Thyroid gland (tissue), 4 donors: Measurements from ENCODE around the gene PELI2. TPM values are rescaled to one million over a fixed set of nuclear protein-coding genes. Genes with fewer than 3 reads are reported as not detected.

ENCODE experiments used
- DNase-seq, 2 donors: peaks; one replicate each; pipeline ENCODE4 v3.0.0-alpha.2; 2019
- H3K27ac ChIP-seq, 3 donors: fragments of 200-600 bp; sonication (generic); 1 replicate in 2 of 3; 2 replicates in 1 of 3; pipeline ENCODE4 v1.5.1; 2016 to 2019; ENCODE audit warnings: mild to moderate bottlenecking in 1 of 3, moderate library complexity in 1 of 3
- H3K27me3 ChIP-seq: fragments of 200-600 bp; sonication (generic); one replicate; pipeline ENCODE4 v1.5.1; 2019
- H3K36me3 ChIP-seq, 2 donors: fragments of 200-600 bp; sonication (generic); one replicate each; pipeline ENCODE4 v1.5.1; 2016 to 2019
- H3K4me1 ChIP-seq, 2 donors: fragments of 200-600 bp; sonication (generic); one replicate each; pipeline ENCODE4 v1.5.1; 2017 to 2019
- H3K4me3 ChIP-seq, 3 donors: fragments of 200-600 bp; sonication (generic); replicated peaks in 1 of 3; 1 replicate in 2 of 3; 2 replicates in 1 of 3; pipeline ENCODE4 v1.5.1; 2016; ENCODE audit warnings: mild to moderate bottlenecking in 1 of 3
- H3K9me3 ChIP-seq: fragments of 200-600 bp; sonication (generic); one replicate; pipeline ENCODE4 v1.5.1; 2017
- CTCF ChIP-seq, 6 experiments: fragments of 200-600 bp in 3 of 6; fragments of 450-650 bp in 3 of 6; sonication (generic) in 3 of 6; IDR thresholded peaks; one replicate each; pipeline ENCODE4 v1.5.1; 2016 to 2019; ENCODE audit warnings: antibody characterized with exemption in 6 of 6, mild to moderate bottlenecking in 2 of 6, inconsistent platforms in 1 of 6, moderate library complexity in 1 of 6
- POLR2A ChIP-seq, 2 donors: fragments of 450-650 bp; IDR thresholded peaks; one replicate each; pipeline ENCODE4 v1.6.1; 2017; ENCODE audit warnings: antibody characterized with exemption in 2 of 2, mild to moderate bottlenecking in 2 of 2, moderate library complexity in 1 of 2
- WGBS, 2 donors: methylation state at CpG; one replicate each; pipeline ENCODE4 v1.1.5; 2017; 5-methylcytosine and 5-hydroxymethylcytosine counted together
- intact Hi-C: fragments of 100-400 bp; cut with DNase I; formaldehyde crosslinking; loops from one replicate; pipeline ENCODE4 v1.15.1; 2023
- total RNA-seq, 4 donors: library from RNA; depleted of rRNA; stranded (reverse); fragments of >200 nt; gene quantifications; one replicate each; pipeline ENCODE4 v1.2.3, GENCODE V29; 2016

Gene PELI2
- total RNA-seq, 4 donors from 2014 or later: 10.8 to 17.6 (median 13.6) TPM

- WGBS, 2 donors: 88% methylated on average over 4 of the region's 4 CpGs
- H3K4me3 ChIP-seq: no peak overlapping the region
- H3K9me3 ChIP-seq: no peaks in the 10 kb centered on the region
- H3K36me3 ChIP-seq: no peaks in the 10 kb centered on the region
- no peak for TF ChIP-seq POLR2A (IDR thresholded peaks at IDR 0.05)
- no peak for TF ChIP-seq CTCF (IDR thresholded peaks at IDR 0.05)
- peaks cover 5 to 7% of the 10 kb centered on the region in 2 donors for H3K4me1 ChIP-seq
- no peaks in the 10 kb centered on the region for H3K27me3 ChIP-seq
- H3K27ac ChIP-seq: no peak overlapping the region
- intact Hi-C loops: no loop called here
- DNase-seq: no peak
These were observed 32.7 kb upstream of the PELI2 start for GRCh38 chr14:56085471-56085870.

GRCh38 chr14:56087671-56088471 is 30.3 kb upstream of the PELI2 start:
- 28 to 31% methylated on average over 11 of the region's 11 CpGs for WGBS, 2 donors
- Histone ChIP-seq H3K4me3 (no peak overlapping the region), H3K4me1 (peaks cover 5 to 7% of the 10 kb centered on the region in 2 donors), H3K27ac (peak overlapping the region in 1 of 3 donors; percentile 1), H3K27me3 (no peaks in the 10 kb centered on the region), H3K36me3 (no peaks in the 10 kb centered on the region), H3K9me3 (no peaks in the 10 kb centered on the region)
- TF ChIP-seq CTCF (IDR thresholded peaks at IDR 0.05) (no peak), POLR2A (IDR thresholded peaks at IDR 0.05) (no peak)
- peak; percentile 60 to 63 for DNase-seq
- intact Hi-C loops: no loop called here

- 69 to 81% methylated on average over 3 of the region's 3 CpGs for WGBS, 2 donors
- DNase-seq: no peak
- Histone ChIP-seq H3K36me3 (no peaks in the 10 kb centered on the region), H3K9me3 (no peaks in the 10 kb centered on the region), H3K27me3 (no peaks in the 10 kb centered on the region), H3K27ac (no peak overlapping the region), H3K4me3 (no peak overlapping the region), H3K4me1 (peaks cover 5 to 7% of the 10 kb centered on the region in 2 donors)
- TF ChIP-seq CTCF (IDR thresholded peaks at IDR 0.05) (no peak), POLR2A (IDR thresholded peaks at IDR 0.05) (no peak)
- intact Hi-C loops: no loop called here
These were observed 29.3 kb upstream of the PELI2 start for GRCh38 chr14:56088941-56089340.

- no peak for TF ChIP-seq POLR2A (IDR thresholded peaks at IDR 0.05)
- no peak for TF ChIP-seq CTCF (IDR thresholded peaks at IDR 0.05)
- no peak for DNase-seq
- no peaks in the 10 kb centered on the region for H3K36me3 ChIP-seq
- no peaks in the 10 kb centered on the region for H3K27me3 ChIP-seq
- H3K9me3 ChIP-seq: no peaks in the 10 kb centered on the region
- no peak overlapping the region for H3K27ac ChIP-seq
- peaks cover 5 to 7% of the 10 kb centered on the region in 2 donors for H3K4me1 ChIP-seq
- H3K4me3 ChIP-seq: no peak overlapping the region
- WGBS, 2 donors: 83 to 97% methylated on average over 1 of the region's 1 CpG
- intact Hi-C loops: no loop called here
These were observed 25.4 kb upstream of the PELI2 start for GRCh38 chr14:56092763-56093162.

GRCh38 chr14:56094076-56094475 is 24.1 kb upstream of the PELI2 start:
- WGBS, 2 donors: 77 to 79% methylated on average over 4 of the region's 4 CpGs
- H3K27ac ChIP-seq: no peak overlapping the region

More at GRCh38 chr14:56094076-56094475, 24.1 kb upstream of the PELI2 start:
- no peaks in the 10 kb centered on the region for H3K36me3 ChIP-seq
- H3K4me1 ChIP-seq: peaks cover 0 to 6% of the 10 kb centered on the region in 2 donors
- H3K9me3 ChIP-seq: no peaks in the 10 kb centered on the region
- DNase-seq: no peak
- TF ChIP-seq POLR2A (IDR thresholded peaks at IDR 0.05): no peak
- no peak for TF ChIP-seq CTCF (IDR thresholded peaks at IDR 0.05)
- no peaks in the 10 kb centered on the region for H3K27me3 ChIP-seq
- H3K4me3 ChIP-seq: no peak overlapping the region
- intact Hi-C loops: no loop called here
